Suprapubic skin (tissue), 4 donors: ENCODE results near the gene ZSCAN20. TPM values are rescaled to one million over a fixed set of nuclear protein-coding genes. Genes with fewer than 3 reads are reported as not detected.

Source experiments
- DNase-seq, 2 donors: peaks; one replicate each; pipeline ENCODE4 v3.0.0-alpha.2; 2019; ENCODE audit warnings: low spot score in 2 of 2
- H3K27ac ChIP-seq: fragments of 200-600 bp; sonication (generic); one replicate; pipeline ENCODE4 v1.5.1; 2019
- H3K27me3 ChIP-seq: fragments of 200-600 bp; sonication (generic); one replicate; pipeline ENCODE4 v1.5.1; 2019
- H3K36me3 ChIP-seq: fragments of 200-600 bp; sonication (generic); one replicate; pipeline ENCODE4 v1.5.1; 2019
- H3K4me1 ChIP-seq: fragments of 200-600 bp; sonication (generic); one replicate; pipeline ENCODE4 v1.5.1; 2019
- H3K4me3 ChIP-seq: fragments of 200-600 bp; sonication (generic); one replicate; pipeline ENCODE4 v1.5.1; 2019; ENCODE audit warnings: mild to moderate bottlenecking
- H3K9me3 ChIP-seq: fragments of 200-600 bp; sonication (generic); one replicate; pipeline ENCODE4 v1.5.1; 2019
- CTCF ChIP-seq, 2 donors: fragments of 200-600 bp in 1 of 2; fragments of 450-650 bp in 1 of 2; sonication (generic) in 1 of 2; IDR thresholded peaks; one replicate each; pipeline ENCODE4 v1.5.1; 2016 to 2019; ENCODE audit warnings: antibody characterized with exemption in 2 of 2, mild to moderate bottlenecking in 1 of 2, moderate library complexity in 1 of 2
- EP300 ChIP-seq: sonication (generic); formaldehyde crosslinking; IDR thresholded peaks from one replicate; pipeline ENCODE4 v1.6.1; 2017; ENCODE audit warnings: antibody characterized with exemption
- POLR2A ChIP-seq, 2 donors: fragments of 450-650 bp; IDR thresholded peaks; one replicate each; pipeline ENCODE4 v1.6.1; 2017; ENCODE audit warnings: antibody characterized with exemption in 2 of 2, mild to moderate bottlenecking in 2 of 2, moderate library complexity in 2 of 2
- POLR2AphosphoS5 ChIP-seq, 3 donors: sonication (generic); formaldehyde crosslinking; IDR thresholded peaks; one replicate each; pipeline ENCODE4 v1.6.1; 2017; ENCODE audit warnings: antibody characterized with exemption in 3 of 3
- WGBS: methylation state at CpG from one replicate; pipeline ENCODE4 v1.1.5; 2018; 5-methylcytosine and 5-hydroxymethylcytosine counted together
- total RNA-seq, 4 donors: library from RNA; depleted of rRNA; stranded (reverse); fragments of >200 nt; gene quantifications; one replicate each; pipeline ENCODE4 v1.1.0, GENCODE V29; 2016

The ZSCAN20 gene
- total RNA-seq, 4 donors from 2014 or later: 1.4 to 7.0 (median 3.2) TPM

GRCh38 chr1:33482412-33482811 is 10.0 kb downstream of the ZSCAN20 start:
- Histone ChIP-seq H3K9me3 (no peaks in the 10 kb centered on the region), H3K27me3 (no peaks in the 10 kb centered on the region), H3K4me3 (no peak overlapping the region), H3K36me3 (peaks cover 25% of the 10 kb centered on the region), H3K4me1 (no peaks in the 10 kb centered on the region), H3K27ac (no peak overlapping the region)
- DNase-seq: no peak
- no peak for TF ChIP-seq EP300
- TF ChIP-seq CTCF (IDR thresholded peaks at IDR 0.05): no peak
- no peak for TF ChIP-seq POLR2A (IDR thresholded peaks at IDR 0.05)
- TF ChIP-seq POLR2AphosphoS5 (IDR thresholded peaks at IDR 0.05): no peak
- WGBS: 97% methylated on average over 2 of the region's 2 CpGs

GRCh38 chr1:33488624-33489023 is 16.2 kb downstream of the ZSCAN20 start:
- H3K27ac ChIP-seq: no peak overlapping the region
- WGBS: 97% methylated on average over 2 of the region's 2 CpGs
- H3K4me3 ChIP-seq: no peak overlapping the region
- DNase-seq: no peak
- H3K27me3 ChIP-seq: no peaks in the 10 kb centered on the region
- TF ChIP-seq EP300: no peak
- TF ChIP-seq POLR2AphosphoS5 (IDR thresholded peaks at IDR 0.05): no peak
- TF ChIP-seq CTCF (IDR thresholded peaks at IDR 0.05): no peak
- no peak for TF ChIP-seq POLR2A (IDR thresholded peaks at IDR 0.05)
- no peaks in the 10 kb centered on the region for H3K4me1 ChIP-seq
- H3K9me3 ChIP-seq: peaks cover 8% of the 10 kb centered on the region
- H3K36me3 ChIP-seq: peaks cover 57% of the 10 kb centered on the region

GRCh38 chr1:33494929-33495328 is 22.5 kb downstream of the ZSCAN20 start:
- no peak overlapping the region for H3K27ac ChIP-seq
- TF ChIP-seq POLR2A (IDR thresholded peaks at IDR 0.05): no peak
- TF ChIP-seq CTCF (IDR thresholded peaks at IDR 0.05): no peak
- no peak for TF ChIP-seq POLR2AphosphoS5 (IDR thresholded peaks at IDR 0.05)
- TF ChIP-seq EP300: no peak
- H3K36me3 ChIP-seq: peaks cover 48% of the 10 kb centered on the region
- no peaks in the 10 kb centered on the region for H3K4me1 ChIP-seq
- H3K9me3 ChIP-seq: peaks cover 22% of the 10 kb centered on the region
- 94% methylated on average over 9 of the region's 9 CpGs for WGBS
- no peak overlapping the region for H3K4me3 ChIP-seq
- H3K27me3 ChIP-seq: no peaks in the 10 kb centered on the region
- no peak for DNase-seq

GRCh38 chr1:33497410-33497809 is 25.0 kb downstream of the ZSCAN20 start:
- DNase-seq: no peak
- peaks cover 25% of the 10 kb centered on the region for H3K36me3 ChIP-seq
- TF ChIP-seq POLR2AphosphoS5 (IDR thresholded peaks at IDR 0.05) (no peak), EP300 (no peak), POLR2A (IDR thresholded peaks at IDR 0.05) (no peak), CTCF (IDR thresholded peaks at IDR 0.05) (no peak)
- H3K4me3 ChIP-seq: no peak overlapping the region
- H3K27ac ChIP-seq: no peak overlapping the region
- 91% methylated on average over 1 of the region's 1 CpG for WGBS
- H3K9me3 ChIP-seq: peaks cover 22% of the 10 kb centered on the region
- H3K27me3 ChIP-seq: no peaks in the 10 kb centered on the region
- H3K4me1 ChIP-seq: no peaks in the 10 kb centered on the region

GRCh38 chr1:33500547-33500946 is 28.1 kb downstream of the ZSCAN20 start:
- Histone ChIP-seq H3K36me3 (no peaks in the 10 kb centered on the region), H3K4me3 (no peak overlapping the region), H3K4me1 (no peaks in the 10 kb centered on the region), H3K27ac (no peak overlapping the region), H3K9me3 (no peaks in the 10 kb centered on the region), H3K27me3 (no peaks in the 10 kb centered on the region)
- no peak for DNase-seq
- WGBS: 68% methylated on average over 4 of the region's 4 CpGs
- no peak for TF ChIP-seq POLR2A (IDR thresholded peaks at IDR 0.05)
- TF ChIP-seq POLR2AphosphoS5 (IDR thresholded peaks at IDR 0.05): no peak
- TF ChIP-seq EP300: no peak
- no peak for TF ChIP-seq CTCF (IDR thresholded peaks at IDR 0.05)
